K562 (cell line): ENCODE results near the gene KCNK4. TPM values are rescaled to one million over a fixed set of nuclear protein-coding genes. Genes with fewer than 3 reads are reported as not detected.

Source experiments
- ATF1 ChIP-seq, 2 experiments: fragments of 450-650 bp in 1 of 2; IDR thresholded peaks; 2 replicates each; pipeline ENCODE4 v1.6.1; 2016; ENCODE audit warnings: missing compliant biosample characterization in 1 of 2, missing genetic modification characterization in 1 of 2
- BHLHE40 ChIP-seq: IDR thresholded peaks from 2 replicates; pipeline ENCODE4 v1.6.1; 2011; ENCODE audit warnings: low read length, improper control_type of control experiment
- BRD4 ChIP-seq: fragments of 200-600 bp; sonication (generic); IDR thresholded peaks from 2 replicates; pipeline ENCODE4 v1.6.1; 2017; ENCODE audit warnings: inconsistent platforms
- CTBP1 ChIP-seq: fragments of 450-650 bp; IDR thresholded peaks from 2 replicates; pipeline ENCODE4 v1.6.1; 2016; ENCODE audit warnings: borderline replicate concordance
- CXXC5 ChIP-seq: fragments of 250-450 bp; sonication (Bioruptor Pico); IDR thresholded peaks from 2 replicates; pipeline ENCODE4 v1.8.0; 2022; ENCODE audit warnings: inconsistent platforms, mild to moderate bottlenecking, moderate library complexity
- ERF ChIP-seq: fragments of 450-650 bp; formaldehyde crosslinking; IDR thresholded peaks from 2 replicates; pipeline ENCODE4 v1.4.0; 2020; ENCODE audit warnings: mild to moderate bottlenecking, mixed read lengths
- HNRNPUL1 ChIP-seq: fragments of 200-400 bp; formaldehyde crosslinking; IDR thresholded peaks from 2 replicates; pipeline ENCODE4 v1.6.1; 2017; ENCODE audit warnings: low read length
- MYNN ChIP-seq, 2 experiments: sonication (generic); formaldehyde crosslinking in 1 of 2; IDR thresholded peaks; 2 replicates each; pipeline versions ENCODE4 v1.5.0 to v1.6.1; 2016 to 2020; ENCODE audit warnings: antibody characterized with exemption in 1 of 2, missing genetic modification reagents in 1 of 2
- NR4A1 ChIP-seq, 2 experiments: fragments of 250-450 bp in 1 of 2; fragments of 450-650 bp in 1 of 2; sonication (Bioruptor Pico) in 1 of 2; IDR thresholded peaks; 2 replicates each; pipeline versions ENCODE4 v1.4.0 to v1.6.1; 2016 to 2020; ENCODE audit warnings: mild to moderate bottlenecking in 2 of 2, missing compliant biosample characterization in 1 of 2, missing genetic modification characterization in 1 of 2, moderate library complexity in 1 of 2
- NUFIP1 ChIP-seq: fragments of 450-650 bp; IDR thresholded peaks from 2 replicates; pipeline ENCODE4 v1.6.1; 2018; ENCODE audit not compliant: partially characterized antibody
- PHB ChIP-seq: fragments of 250-450 bp; sonication (Bioruptor Pico); IDR thresholded peaks from 2 replicates; pipeline ENCODE4 v1.5.0; 2021
- PHTF2 ChIP-seq: fragments of 250-450 bp; sonication (Bioruptor Pico); IDR thresholded peaks from 2 replicates; pipeline ENCODE4 v1.5.0; 2021; ENCODE audit warnings: mild to moderate bottlenecking
- SAFB2 ChIP-seq: fragments of 200-400 bp; formaldehyde crosslinking; IDR thresholded peaks from 2 replicates; pipeline ENCODE4 v1.6.1; 2018; ENCODE audit warnings: borderline replicate concordance, low read length, low read depth, moderate library complexity; ENCODE audit not compliant: severe bottlenecking
- SIN3A ChIP-seq, 2 experiments: fragments of 150-350 bp in 1 of 2; IDR thresholded peaks; 2 replicates each; pipeline ENCODE4 v1.6.1; 2011 to 2016; ENCODE audit warnings: borderline replicate concordance in 2 of 2, low read depth in 2 of 2, low read length in 2 of 2, mild to moderate bottlenecking in 2 of 2, moderate library complexity in 2 of 2; ENCODE audit not compliant: control insufficient read depth in 1 of 2
- SRSF9 ChIP-seq: fragments of 200-400 bp; formaldehyde crosslinking; IDR thresholded peaks from 2 replicates; pipeline ENCODE4 v1.6.1; 2017; ENCODE audit warnings: low read depth, low read length, borderline replicate concordance
- ZKSCAN3 ChIP-seq: fragments of 250-450 bp; sonication (Bioruptor Pico); IDR thresholded peaks from 2 replicates; pipeline ENCODE4 v1.4.0; 2020
- ZNF12 ChIP-seq: sonication (generic); formaldehyde crosslinking; IDR thresholded peaks from 2 replicates; pipeline ENCODE4 v1.4.0; 2020; ENCODE audit warnings: mild to moderate bottlenecking, missing genetic modification reagents
- ZNF197 ChIP-seq: fragments of 200-800 bp; sonication (Bioruptor generic); IDR thresholded peaks from 2 replicates; pipeline ENCODE4 v1.6.1; 2016; ENCODE audit warnings: low read depth, missing genetic modification characterization, missing compliant biosample characterization
- ZNF311 ChIP-seq: fragments of 250-450 bp; sonication (Bioruptor Pico); IDR thresholded peaks from 2 replicates; pipeline ENCODE4 v1.4.0; 2020; ENCODE audit warnings: mild to moderate bottlenecking, moderate library complexity
- ZNF79 ChIP-seq: fragments of 250-450 bp; sonication (Bioruptor Pico); IDR thresholded peaks from 2 replicates; pipeline ENCODE4 v1.4.0; 2020; ENCODE audit warnings: low read depth, mild to moderate bottlenecking, moderate library complexity
- polyA plus RNA-seq, 8 experiments: library from polyadenylated mRNA; depleted of rRNA in 4 of 8; stranded (reverse) in 5 of 8; unstranded in 3 of 8; fragments of >200 nt; fragmentation: Nextera tagmentation in 2 of 8; fragmentation: Illumina TruSeq in 1 of 8; extraction: Ambion mirVana in 2 of 8; extraction: Trizol in 1 of 8; gene quantifications; 2 replicates each; pipeline versions ENCODE4 v1.2.1 to v1.2.3, GENCODE V29; 2011 to 2014; ENCODE audit warnings: inconsistent platforms in 1 of 8, missing spikeins in 1 of 8
- total RNA-seq, 7 experiments: library from RNA; depleted of rRNA in 6 of 7; stranded (reverse); fragments of >200 nt in 6 of 7; fragmentation: Illumina TruSeq in 2 of 7; extraction: Trizol in 2 of 7; gene quantifications; 2 replicates each; pipeline versions ENCODE4 v1.2.1 to v1.2.3, GENCODE V29; 2011 to 2021; ENCODE audit warnings: low replicate concordance in 1 of 7
- TF ChIP-seq, protein P1 (sequence below): sonication (generic); formaldehyde crosslinking; IDR thresholded peaks from 2 replicates; pipeline ENCODE4 v1.4.0; 2020; ENCODE audit warnings: mild to moderate bottlenecking, missing genetic modification reagents
- TF ChIP-seq, protein P2 (sequence below): sonication (generic); formaldehyde crosslinking; IDR thresholded peaks from 2 replicates; pipeline ENCODE4 v1.8.1; 2023; ENCODE audit warnings: mild to moderate bottlenecking, missing genetic modification reagents
- TF ChIP-seq, protein P3 (sequence below): fragments of 450-650 bp; IDR thresholded peaks from 2 replicates; pipeline ENCODE4 v1.6.1; 2016; ENCODE audit warnings: antibody characterized with exemption

KCNK4 gene
- total and polyA plus RNA-seq, 9 of the 15 experiments (the other 6 are each of a cell fraction or from before 2014, with no cell fraction given) = not detected

DNA sequence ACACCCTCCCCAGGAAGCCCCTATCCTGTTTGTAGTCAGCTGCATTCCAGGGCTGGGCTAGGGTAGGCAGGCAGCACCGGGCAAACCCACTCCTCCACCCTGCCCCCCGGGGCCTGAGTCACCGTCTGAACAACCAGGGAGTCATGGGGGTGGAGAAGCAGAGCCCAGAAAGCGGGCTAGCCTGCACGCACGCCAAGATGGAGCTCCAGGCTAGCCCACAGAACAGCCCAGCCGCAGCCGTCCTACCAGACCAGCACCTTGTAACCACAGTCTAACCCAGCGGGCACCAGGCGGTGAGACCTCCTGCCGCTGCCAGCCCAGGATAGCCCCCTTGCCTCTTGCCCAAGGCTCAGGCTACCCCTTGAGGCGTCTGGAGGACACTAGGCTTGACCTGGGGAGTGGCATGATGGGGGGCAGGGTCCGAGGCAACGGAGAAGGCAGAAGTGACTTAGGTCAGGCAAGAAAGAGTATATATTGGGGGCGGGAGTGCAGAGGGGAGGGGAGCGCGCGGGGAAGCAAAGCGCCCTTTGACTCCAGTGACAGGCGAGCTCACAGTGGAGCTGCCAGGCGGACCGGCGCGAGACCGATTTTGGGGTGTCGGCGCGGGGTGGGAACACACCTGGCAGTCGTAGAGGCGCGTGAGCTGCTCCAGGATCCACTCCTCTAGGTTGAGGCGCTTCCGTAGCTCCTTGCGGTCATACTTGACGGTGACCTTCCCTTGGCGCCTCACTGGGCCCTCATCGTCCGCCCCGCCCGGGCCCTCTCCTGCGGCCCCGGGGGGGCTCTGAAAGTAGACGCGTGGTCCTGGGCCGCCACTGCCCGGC lies 45.1 kb upstream of the KCNK4 start (continued):
- TF ChIP-seq, protein P1, sequence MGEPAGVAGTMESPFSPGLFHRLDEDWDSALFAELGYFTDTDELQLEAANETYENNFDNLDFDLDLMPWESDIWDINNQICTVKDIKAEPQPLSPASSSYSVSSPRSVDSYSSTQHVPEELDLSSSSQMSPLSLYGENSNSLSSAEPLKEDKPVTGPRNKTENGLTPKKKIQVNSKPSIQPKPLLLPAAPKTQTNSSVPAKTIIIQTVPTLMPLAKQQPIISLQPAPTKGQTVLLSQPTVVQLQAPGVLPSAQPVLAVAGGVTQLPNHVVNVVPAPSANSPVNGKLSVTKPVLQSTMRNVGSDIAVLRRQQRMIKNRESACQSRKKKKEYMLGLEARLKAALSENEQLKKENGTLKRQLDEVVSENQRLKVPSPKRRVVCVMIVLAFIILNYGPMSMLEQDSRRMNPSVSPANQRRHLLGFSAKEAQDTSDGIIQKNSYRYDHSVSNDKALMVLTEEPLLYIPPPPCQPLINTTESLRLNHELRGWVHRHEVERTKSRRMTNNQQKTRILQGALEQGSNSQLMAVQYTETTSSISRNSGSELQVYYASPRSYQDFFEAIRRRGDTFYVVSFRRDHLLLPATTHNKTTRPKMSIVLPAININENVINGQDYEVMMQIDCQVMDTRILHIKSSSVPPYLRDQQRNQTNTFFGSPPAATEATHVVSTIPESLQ (CRISPR knock-in tag) = peak; percentile 72; the same call in 1 of the 2 replicates
- TF ChIP-seq ZNF79 (CRISPR knock-in tag) (no peak), ATF1 (CRISPR knock-in tag; IDR thresholded peaks at IDR 0.05) (no peak), ATF1 (tag; IDR thresholded peaks at IDR 0.05) (peak; percentile 35), BRD4 (0 out of 2 replicates have a peak, but pooled peaks have one; percentile 42), BHLHE40 (no peak), NUFIP1 (no peak), HNRNPUL1 (no peak), NR4A1 (CRISPR knock-in tag; IDR thresholded peaks at IDR 0.05) (no peak), NR4A1 (tag; IDR thresholded peaks at IDR 0.05) (no peak), PHB (no peak), CTBP1 (peak; percentile 21; the same call in 1 of the 2 replicates), SIN3A (IDR thresholded peaks at IDR 0.05; ENCODE audit: borderline replicate concordance in 2 of 2, control insufficient read depth in 1 of 2, low read depth in 2 of 2, low read length in 2 of 2) (peak; percentile 25 to 75; a peak in 1 of 4 replicates), CXXC5 (CRISPR knock-in tag) (no peak), SAFB2 (no peak), ERF (CRISPR knock-in tag) (peak; percentile 44; the same call in 1 of the 2 replicates), SRSF9 (no peak), ZNF197 (CRISPR knock-in tag) (no peak), MYNN (IDR thresholded peaks at IDR 0.05) (0 out of 2 replicates have a peak, but pooled peaks have one; percentile 37), MYNN (CRISPR knock-in tag; IDR thresholded peaks at IDR 0.05) (no peak), ZNF12 (CRISPR knock-in tag) (no peak), ZKSCAN3 (peak; percentile 100), ZNF311 (CRISPR knock-in tag) (no peak), PHTF2 (no peak)
- TF ChIP-seq, protein P2, sequence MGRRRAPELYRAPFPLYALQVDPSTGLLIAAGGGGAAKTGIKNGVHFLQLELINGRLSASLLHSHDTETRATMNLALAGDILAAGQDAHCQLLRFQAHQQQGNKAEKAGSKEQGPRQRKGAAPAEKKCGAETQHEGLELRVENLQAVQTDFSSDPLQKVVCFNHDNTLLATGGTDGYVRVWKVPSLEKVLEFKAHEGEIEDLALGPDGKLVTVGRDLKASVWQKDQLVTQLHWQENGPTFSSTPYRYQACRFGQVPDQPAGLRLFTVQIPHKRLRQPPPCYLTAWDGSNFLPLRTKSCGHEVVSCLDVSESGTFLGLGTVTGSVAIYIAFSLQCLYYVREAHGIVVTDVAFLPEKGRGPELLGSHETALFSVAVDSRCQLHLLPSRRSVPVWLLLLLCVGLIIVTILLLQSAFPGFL (CRISPR knock-in tag) = no peak
- TF ChIP-seq, protein P3, sequence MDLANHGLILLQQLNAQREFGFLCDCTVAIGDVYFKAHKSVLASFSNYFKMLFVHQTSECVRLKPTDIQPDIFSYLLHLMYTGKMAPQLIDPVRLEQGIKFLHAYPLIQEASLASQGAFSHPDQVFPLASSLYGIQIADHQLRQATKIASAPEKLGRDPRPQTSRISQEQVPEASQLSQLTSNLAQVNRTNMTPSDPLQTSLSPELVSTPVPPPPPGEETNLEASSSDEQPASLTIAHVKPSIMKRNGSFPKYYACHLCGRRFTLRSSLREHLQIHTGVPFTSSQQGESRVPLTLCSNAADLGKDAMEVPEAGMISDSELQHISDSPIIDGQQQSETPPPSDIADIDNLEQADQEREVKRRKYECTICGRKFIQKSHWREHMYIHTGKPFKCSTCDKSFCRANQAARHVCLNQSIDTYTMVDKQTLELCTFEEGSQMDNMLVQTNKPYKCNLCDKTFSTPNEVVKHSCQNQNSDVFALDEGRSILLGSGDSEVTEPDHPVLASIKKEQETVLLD = 0 out of 2 replicates have a peak, but pooled peaks have one; percentile 27
